HEK293 (cell line): Measurements from ENCODE around the gene NTNG1.

Experiments used
- GFI1B ChIP-seq: fragments of 450-650 bp; formaldehyde crosslinking; IDR thresholded peaks from 2 replicates; pipeline ENCODE4 v1.5.1; 2016; ENCODE audit warnings: missing biosample characterization, missing genetic modification characterization
- MYNN ChIP-seq: fragments of 450-650 bp; formaldehyde crosslinking; IDR thresholded peaks from 2 replicates; pipeline ENCODE4 v1.5.1; 2016; ENCODE audit warnings: missing biosample characterization, missing genetic modification characterization, borderline replicate concordance
- SCRT2 ChIP-seq: fragments of 450-650 bp; formaldehyde crosslinking; IDR thresholded peaks from 2 replicates; pipeline ENCODE4 v1.5.1; 2016; ENCODE audit warnings: missing biosample characterization, missing genetic modification characterization
- ZBTB7A ChIP-seq: fragments of 450-650 bp; formaldehyde crosslinking; IDR thresholded peaks from 2 replicates; pipeline ENCODE4 v1.5.1; 2016; ENCODE audit warnings: low read depth, missing biosample characterization, missing genetic modification characterization
- ZNF121 ChIP-seq: fragments of 450-650 bp; formaldehyde crosslinking; IDR thresholded peaks from 2 replicates; pipeline ENCODE4 v1.5.1; 2016; ENCODE audit warnings: missing biosample characterization, missing genetic modification characterization
- ZNF423 ChIP-seq: fragments of 450-650 bp; formaldehyde crosslinking; IDR thresholded peaks from 2 replicates; pipeline ENCODE4 v1.5.1; 2016; ENCODE audit warnings: missing biosample characterization, missing genetic modification characterization
- ZNF529 ChIP-seq: fragments of 450-650 bp; formaldehyde crosslinking; IDR thresholded peaks from 2 replicates; pipeline ENCODE4 v1.5.1; 2017; ENCODE audit warnings: missing genetic modification characterization, missing biosample characterization; ENCODE audit not compliant: insufficient replicate concordance
- ZNF785 ChIP-seq: fragments of 450-650 bp; formaldehyde crosslinking; IDR thresholded peaks from 2 replicates; pipeline ENCODE4 v1.5.1; 2016; ENCODE audit warnings: missing biosample characterization, missing genetic modification characterization
- TF ChIP-seq, protein P1 (sequence below): fragments of 450-650 bp; formaldehyde crosslinking; optimal IDR thresholded peaks from 2 replicates; pipeline ENCODE3; 2016; ENCODE audit warnings: missing biosample characterization, mild to moderate bottlenecking, missing genetic modification characterization
- TF ChIP-seq, protein P2 (sequence below): fragments of 450-650 bp; formaldehyde crosslinking; IDR thresholded peaks from 2 replicates; pipeline ENCODE4 v1.5.1; 2016; ENCODE audit warnings: missing biosample characterization, missing genetic modification characterization
- TF ChIP-seq, protein P3 (sequence below): fragments of 450-650 bp; formaldehyde crosslinking; IDR thresholded peaks from 2 replicates; pipeline ENCODE4 v1.5.1; 2016; ENCODE audit warnings: missing biosample characterization, missing genetic modification characterization

- TF ChIP-seq, protein P1, sequence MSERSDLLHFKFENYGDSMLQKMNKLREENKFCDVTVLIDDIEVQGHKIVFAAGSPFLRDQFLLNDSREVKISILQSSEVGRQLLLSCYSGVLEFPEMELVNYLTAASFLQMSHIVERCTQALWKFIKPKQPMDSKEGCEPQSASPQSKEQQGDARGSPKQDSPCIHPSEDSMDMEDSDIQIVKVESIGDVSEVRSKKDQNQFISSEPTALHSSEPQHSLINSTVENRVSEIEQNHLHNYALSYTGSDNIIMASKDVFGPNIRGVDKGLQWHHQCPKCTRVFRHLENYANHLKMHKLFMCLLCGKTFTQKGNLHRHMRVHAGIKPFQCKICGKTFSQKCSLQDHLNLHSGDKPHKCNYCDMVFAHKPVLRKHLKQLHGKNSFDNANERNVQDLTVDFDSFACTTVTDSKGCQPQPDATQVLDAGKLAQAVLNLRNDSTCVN (tag by site-specific recombination) = no peak
- TF ChIP-seq, protein P2, sequence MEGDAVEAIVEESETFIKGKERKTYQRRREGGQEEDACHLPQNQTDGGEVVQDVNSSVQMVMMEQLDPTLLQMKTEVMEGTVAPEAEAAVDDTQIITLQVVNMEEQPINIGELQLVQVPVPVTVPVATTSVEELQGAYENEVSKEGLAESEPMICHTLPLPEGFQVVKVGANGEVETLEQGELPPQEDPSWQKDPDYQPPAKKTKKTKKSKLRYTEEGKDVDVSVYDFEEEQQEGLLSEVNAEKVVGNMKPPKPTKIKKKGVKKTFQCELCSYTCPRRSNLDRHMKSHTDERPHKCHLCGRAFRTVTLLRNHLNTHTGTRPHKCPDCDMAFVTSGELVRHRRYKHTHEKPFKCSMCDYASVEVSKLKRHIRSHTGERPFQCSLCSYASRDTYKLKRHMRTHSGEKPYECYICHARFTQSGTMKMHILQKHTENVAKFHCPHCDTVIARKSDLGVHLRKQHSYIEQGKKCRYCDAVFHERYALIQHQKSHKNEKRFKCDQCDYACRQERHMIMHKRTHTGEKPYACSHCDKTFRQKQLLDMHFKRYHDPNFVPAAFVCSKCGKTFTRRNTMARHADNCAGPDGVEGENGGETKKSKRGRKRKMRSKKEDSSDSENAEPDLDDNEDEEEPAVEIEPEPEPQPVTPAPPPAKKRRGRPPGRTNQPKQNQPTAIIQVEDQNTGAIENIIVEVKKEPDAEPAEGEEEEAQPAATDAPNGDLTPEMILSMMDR (tag by site-specific recombination) = no peak
- no peak for TF ChIP-seq ZNF529
- no peak for TF ChIP-seq MYNN (tag by site-specific recombination)
- no peak for TF ChIP-seq GFI1B (tag by site-specific recombination)
- no peak for TF ChIP-seq ZNF121 (tag by site-specific recombination)
- no peak for TF ChIP-seq ZBTB7A (tag by site-specific recombination)
- no peak for TF ChIP-seq ZNF785 (tag by site-specific recombination)
- TF ChIP-seq, protein P3, sequence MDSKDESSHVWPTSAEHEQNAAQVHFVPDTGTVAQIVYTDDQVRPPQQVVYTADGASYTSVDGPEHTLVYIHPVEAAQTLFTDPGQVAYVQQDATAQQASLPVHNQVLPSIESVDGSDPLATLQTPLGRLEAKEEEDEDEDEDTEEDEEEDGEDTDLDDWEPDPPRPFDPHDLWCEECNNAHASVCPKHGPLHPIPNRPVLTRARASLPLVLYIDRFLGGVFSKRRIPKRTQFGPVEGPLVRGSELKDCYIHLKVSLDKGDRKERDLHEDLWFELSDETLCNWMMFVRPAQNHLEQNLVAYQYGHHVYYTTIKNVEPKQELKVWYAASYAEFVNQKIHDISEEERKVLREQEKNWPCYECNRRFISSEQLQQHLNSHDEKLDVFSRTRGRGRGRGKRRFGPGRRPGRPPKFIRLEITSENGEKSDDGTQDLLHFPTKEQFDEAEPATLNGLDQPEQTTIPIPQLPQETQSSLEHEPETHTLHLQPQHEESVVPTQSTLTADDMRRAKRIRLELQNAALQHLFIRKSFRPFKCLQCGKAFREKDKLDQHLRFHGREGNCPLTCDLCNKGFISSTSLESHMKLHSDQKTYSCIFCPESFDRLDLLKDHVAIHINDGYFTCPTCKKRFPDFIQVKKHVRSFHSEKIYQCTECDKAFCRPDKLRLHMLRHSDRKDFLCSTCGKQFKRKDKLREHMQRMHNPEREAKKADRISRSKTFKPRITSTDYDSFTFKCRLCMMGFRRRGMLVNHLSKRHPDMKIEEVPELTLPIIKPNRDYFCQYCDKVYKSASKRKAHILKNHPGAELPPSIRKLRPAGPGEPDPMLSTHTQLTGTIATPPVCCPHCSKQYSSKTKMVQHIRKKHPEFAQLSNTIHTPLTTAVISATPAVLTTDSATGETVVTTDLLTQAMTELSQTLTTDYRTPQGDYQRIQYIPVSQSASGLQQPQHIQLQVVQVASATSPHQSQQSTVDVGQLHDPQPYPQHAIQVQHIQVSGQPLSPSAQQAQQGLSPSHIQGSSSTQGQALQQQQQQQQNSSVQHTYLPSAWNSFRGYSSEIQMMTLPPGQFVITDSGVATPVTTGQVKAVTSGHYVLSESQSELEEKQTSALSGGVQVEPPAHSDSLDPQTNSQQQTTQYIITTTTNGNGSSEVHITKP (tag by site-specific recombination) = no peak
- TF ChIP-seq ZNF423 (tag by site-specific recombination) = no peak
- no peak for TF ChIP-seq SCRT2
These were observed 42.2 kb downstream of the NTNG1 start for GRCh38 chr1:107183011-107183410.
